CD4-positive, alpha-beta T cell treated with Interleukin-6 at 100 ng/mL for 8 hours (primary cell): ENCODE measurements around the gene DHX35.

Experiments
- DNase-seq: peaks from one replicate; pipeline ENCODE4 v3.0.0-alpha.2; 2020; ENCODE audit warnings: mixed read lengths, low spot score

The DHX35 gene

DNA sequence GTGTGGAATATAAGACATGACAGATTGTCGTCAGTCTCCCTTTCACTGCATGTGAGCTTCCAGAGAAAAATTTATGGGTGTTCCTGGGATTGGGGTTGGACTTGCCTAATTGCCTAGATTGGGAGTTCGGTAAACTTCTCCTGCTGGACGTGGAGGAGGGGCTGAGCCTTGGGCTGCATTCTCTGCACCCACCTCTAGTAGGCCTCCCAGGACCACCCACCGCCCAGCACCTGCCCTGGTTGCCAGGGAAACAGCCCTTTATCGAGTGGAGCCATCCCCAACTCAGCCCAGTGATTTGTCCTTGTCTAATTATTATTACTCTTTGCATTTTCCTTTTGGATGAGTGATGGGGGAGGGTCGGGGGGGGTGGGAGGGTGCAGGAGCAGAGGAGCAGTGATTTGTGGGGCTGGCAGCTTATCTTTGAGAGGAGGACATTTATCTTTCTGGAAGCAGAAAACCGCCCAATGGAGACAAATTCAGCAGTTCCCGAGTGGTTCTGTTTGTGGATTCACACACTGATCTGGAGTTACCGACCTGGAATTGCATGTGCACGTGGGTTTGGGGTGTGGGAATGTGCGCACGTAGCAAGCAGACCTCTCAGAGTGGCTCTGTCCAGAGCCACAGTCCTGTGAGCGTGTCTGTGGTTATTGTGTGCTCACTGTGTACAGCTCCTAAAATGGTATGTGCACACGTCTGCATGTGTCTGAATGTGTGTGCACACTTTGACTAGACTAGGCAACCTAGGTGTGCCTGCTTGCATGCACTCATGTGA is 104.5 kb downstream of the DHX35 start:
- no peak for DNase-seq

- no peak for DNase-seq
Measured at GRCh38 chr20:39067526-39068216, 105.5 kb downstream of the DHX35 start.

DNA sequence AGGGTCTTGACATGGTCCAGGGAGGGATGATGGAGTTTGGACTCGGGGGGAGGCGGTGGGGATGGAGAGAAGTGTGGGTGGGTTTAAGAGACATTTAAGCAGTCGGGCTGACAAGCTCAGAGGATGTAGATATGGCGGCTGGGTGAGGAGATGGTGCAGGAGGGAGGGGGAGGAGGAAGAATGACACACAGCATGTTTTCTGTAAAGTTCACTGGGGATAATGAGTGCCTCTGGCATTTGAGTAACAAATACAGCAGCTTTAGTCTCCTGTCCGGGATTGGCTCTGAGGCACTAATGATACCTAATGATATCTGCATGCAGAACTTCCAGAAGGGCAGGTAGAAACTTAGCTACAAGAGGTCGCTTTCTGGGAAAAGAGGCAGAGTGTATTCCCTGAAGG is 107.8 kb downstream of the DHX35 start:
- no peak for DNase-seq

DNA sequence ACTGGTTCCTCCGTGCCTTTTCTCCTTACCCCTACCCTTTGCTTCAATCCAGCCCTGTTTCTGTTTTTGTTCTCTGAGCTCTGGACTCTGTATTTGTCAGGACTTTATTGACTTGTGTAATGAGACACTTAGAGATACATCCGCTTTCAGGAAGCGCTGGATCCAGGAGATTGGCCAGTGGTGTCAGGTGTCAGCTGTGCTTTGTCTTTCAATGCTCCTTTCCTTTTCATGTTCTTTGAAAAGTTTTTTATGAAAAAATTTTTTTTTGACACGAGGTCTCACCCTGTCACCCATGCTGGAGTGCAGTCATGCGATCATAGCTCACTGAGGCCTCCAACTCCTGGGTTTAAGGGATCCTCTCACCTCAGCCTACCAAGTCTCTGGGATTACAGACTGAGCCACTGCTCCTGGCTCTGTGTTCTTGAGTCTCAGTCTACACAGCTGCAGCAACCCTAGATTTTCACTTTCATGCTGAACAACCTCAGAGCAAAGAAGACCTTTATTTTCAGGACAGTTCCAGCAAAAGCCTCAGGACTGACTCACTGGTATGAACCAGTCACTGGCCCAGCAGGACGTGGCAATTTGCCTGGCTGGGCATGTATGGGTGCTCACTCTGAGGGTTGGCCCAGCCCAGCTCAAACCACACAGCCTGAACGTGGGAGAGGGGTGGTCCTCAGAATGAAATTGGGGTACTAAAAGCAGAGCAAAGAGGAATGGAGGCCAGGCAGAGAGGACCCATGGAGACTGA is 108.5 kb downstream of the DHX35 start:
- no peak for DNase-seq

DNA sequence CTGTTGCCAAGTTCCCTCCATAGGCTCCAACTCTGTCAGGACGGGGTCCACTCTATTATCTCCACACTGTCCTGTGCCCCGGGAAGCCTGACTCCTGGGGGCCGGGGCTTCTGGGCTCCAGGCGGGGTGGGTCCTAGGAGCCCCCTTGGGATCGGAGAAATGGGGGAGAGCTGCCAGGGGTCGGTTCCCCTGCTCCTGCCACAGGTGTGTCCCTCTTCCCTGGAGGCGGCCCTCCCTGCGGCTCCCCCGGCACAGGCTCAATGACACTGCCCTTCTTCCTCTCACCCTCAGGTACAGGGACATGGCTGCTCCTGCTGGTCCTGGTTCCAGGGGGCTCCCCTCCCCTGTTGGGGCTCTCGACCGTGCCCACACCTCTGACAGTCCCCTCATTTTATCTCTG is 110.0 kb downstream of the DHX35 start:
- DNase-seq: no peak

GRCh38 chr20:39072653-39073052 is 110.5 kb downstream of the DHX35 start:
- DNase-seq: no peak

- DNase-seq: no peak
Measured at GRCh38 chr20:39075731-39076130, 113.6 kb downstream of the DHX35 start.

GRCh38 chr20:39076958-39077357 is 114.8 kb downstream of the DHX35 start:
- DNase-seq: no peak

GRCh38 chr20:39080326-39080725 is 118.2 kb downstream of the DHX35 start:
- no peak for DNase-seq

GRCh38 chr20:39081255-39081654 is 119.1 kb downstream of the DHX35 start:
- DNase-seq: peak; percentile 80

GRCh38 chr20:39082622-39083398 is 120.7 kb downstream of the DHX35 start:
- DNase-seq: no peak

DNA sequence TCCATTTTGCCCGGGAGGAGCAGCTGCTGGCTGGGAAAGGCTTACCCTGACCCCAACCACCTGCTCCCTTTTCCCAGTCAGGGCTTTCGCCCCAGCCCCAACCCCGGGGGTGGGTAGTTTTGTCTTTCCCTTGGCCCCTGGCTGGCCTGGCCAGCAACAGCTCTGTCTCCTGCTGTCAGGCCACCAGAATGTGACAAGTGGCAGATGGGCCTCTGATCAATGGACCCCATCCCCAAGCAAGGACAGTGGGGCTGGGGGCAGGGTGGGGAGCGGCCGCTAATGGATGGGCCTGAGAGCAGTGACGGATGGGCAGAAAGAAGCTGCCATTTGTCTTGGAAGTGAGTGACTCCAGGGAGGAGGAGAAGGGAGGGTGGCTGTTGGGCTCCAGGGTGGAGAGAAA is 121.6 kb downstream of the DHX35 start:
- DNase-seq: no peak

DNA sequence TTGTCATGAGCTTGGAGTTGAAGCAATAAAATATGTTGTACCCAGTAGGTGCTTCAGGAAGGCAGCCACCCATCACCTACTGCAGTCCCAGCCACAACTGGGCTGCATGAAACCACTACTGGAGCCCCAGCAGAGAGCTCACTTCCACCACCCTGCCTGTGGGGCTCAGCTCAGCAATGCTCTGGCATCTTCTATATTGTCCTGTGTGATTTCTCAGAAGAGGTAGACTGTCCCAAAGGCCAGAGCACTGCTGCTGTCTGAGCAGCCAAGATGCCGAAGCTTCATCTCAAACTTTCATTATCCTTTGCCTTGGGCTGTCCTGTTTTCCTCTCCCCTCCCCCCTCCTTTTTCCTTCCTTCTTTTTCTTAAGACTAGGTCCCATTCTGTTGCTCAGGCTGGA is 126.9 kb downstream of the DHX35 start:
- no peak for DNase-seq
